ENCODE results near the gene MAP4.

MAP4 gene

GRCh38 chr3:47856669-47857068 is 159.5 kb downstream of the MAP4 start:
- Histone ChIP-seq H3K27ac (ENCODE audit: low read depth in 2 of 2, low read length in 2 of 2) (no peak overlapping the region), H3K27me3 (ENCODE audit: control insufficient read depth in 2 of 2, insufficient read depth in 2 of 2, low read length in 2 of 2) (no peaks in the 10 kb centered on the region), H3K4me3 (ENCODE audit: low read length in 2 of 2) (no peak overlapping the region), H3K36me3 (ENCODE audit: control insufficient read depth in 2 of 2, insufficient read depth in 2 of 2, low read length in 2 of 2) (peaks cover 47% of the 10 kb centered on the region in 2 donors), H3K4me1 (ENCODE audit: control insufficient read depth in 2 of 2, insufficient read depth in 2 of 2, low read length in 2 of 2) (no peaks in the 10 kb centered on the region), H3K9ac (ENCODE audit: low read depth in 1 of 2, low read length in 2 of 2) (no peak overlapping the region), H3K9me3 (ENCODE audit: control insufficient read depth in 2 of 2, low read length in 2 of 2) (no peaks in the 10 kb centered on the region)

DNA sequence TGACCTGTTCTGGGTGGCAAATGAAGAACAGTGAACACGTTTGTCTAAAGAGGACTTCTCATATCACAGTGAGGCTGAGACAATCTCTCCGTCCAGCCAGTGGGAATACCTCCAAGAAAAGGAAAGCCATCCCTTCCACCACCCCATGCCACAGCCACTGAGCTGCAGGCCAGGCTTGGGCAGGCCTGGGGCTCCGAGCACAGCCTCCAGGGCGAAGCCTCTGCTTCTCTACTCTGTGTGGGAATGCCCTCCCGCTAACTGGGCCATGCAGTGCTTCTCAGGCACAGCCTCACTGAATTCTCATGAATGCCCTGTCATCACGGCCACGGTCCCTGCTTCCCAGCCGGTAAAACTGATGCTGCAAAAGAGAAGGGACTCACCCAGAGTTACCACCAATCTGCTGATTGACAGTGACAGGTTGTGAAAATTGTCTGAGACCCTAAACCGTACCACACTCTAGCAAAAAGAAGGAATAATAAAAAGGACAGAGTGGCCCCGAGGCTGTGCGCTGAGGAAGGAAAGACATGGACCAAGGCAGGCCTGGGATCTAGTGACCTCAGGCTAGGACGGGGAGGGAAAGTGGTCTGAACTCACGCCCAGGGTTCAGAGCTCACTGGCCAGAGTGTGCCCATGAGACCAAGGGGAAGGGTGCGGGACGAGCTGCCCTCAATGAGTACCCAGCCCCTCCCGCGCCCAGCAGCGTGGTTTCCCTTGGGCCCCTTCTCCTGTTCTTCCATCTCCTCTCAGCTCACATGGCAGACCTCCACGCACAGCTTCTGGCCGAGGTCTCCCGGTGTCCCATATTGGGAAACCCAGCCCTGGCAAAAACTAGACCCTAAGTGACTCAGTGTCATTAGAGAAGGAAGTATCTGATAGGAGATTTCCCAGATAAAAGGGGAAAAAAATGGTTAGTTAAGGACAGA is 160.5 kb downstream of the MAP4 start:
- Histone ChIP-seq H3K36me3 (ENCODE audit: control insufficient read depth in 2 of 2, insufficient read depth in 2 of 2, low read length in 2 of 2) (peaks cover 51 to 55% of the 10 kb centered on the region in 2 donors), H3K4me3 (ENCODE audit: low read length in 2 of 2) (no peak overlapping the region), H3K9me3 (ENCODE audit: control insufficient read depth in 2 of 2, low read length in 2 of 2) (no peaks in the 10 kb centered on the region), H3K4me1 (ENCODE audit: control insufficient read depth in 2 of 2, insufficient read depth in 2 of 2, low read length in 2 of 2) (no peaks in the 10 kb centered on the region), H3K27ac (ENCODE audit: low read depth in 2 of 2, low read length in 2 of 2) (no peak overlapping the region), H3K9ac (ENCODE audit: low read depth in 1 of 2, low read length in 2 of 2) (no peak overlapping the region), H3K27me3 (ENCODE audit: control insufficient read depth in 2 of 2, insufficient read depth in 2 of 2, low read length in 2 of 2) (no peaks in the 10 kb centered on the region)

GRCh38 chr3:47854720-47855455 is 161.3 kb downstream of the MAP4 start:
- Histone ChIP-seq H3K27ac (ENCODE audit: low read depth in 2 of 2, low read length in 2 of 2) (no peak overlapping the region), H3K4me3 (ENCODE audit: low read length in 2 of 2) (no peak overlapping the region), H3K4me1 (ENCODE audit: control insufficient read depth in 2 of 2, insufficient read depth in 2 of 2, low read length in 2 of 2) (no peaks in the 10 kb centered on the region), H3K9me3 (ENCODE audit: control insufficient read depth in 2 of 2, low read length in 2 of 2) (no peaks in the 10 kb centered on the region), H3K9ac (ENCODE audit: low read depth in 1 of 2, low read length in 2 of 2) (no peak overlapping the region), H3K36me3 (ENCODE audit: control insufficient read depth in 2 of 2, insufficient read depth in 2 of 2, low read length in 2 of 2) (peaks cover 53% of the 10 kb centered on the region in 2 donors), H3K27me3 (ENCODE audit: control insufficient read depth in 2 of 2, insufficient read depth in 2 of 2, low read length in 2 of 2) (no peaks in the 10 kb centered on the region)

GRCh38 chr3:47854267-47854666 is 161.9 kb downstream of the MAP4 start:
- Histone ChIP-seq H3K36me3 (ENCODE audit: control insufficient read depth in 2 of 2, insufficient read depth in 2 of 2, low read length in 2 of 2) (peaks cover 55 to 56% of the 10 kb centered on the region in 2 donors), H3K27ac (ENCODE audit: low read depth in 2 of 2, low read length in 2 of 2) (no peak overlapping the region), H3K27me3 (ENCODE audit: control insufficient read depth in 2 of 2, insufficient read depth in 2 of 2, low read length in 2 of 2) (no peaks in the 10 kb centered on the region), H3K4me3 (ENCODE audit: low read length in 2 of 2) (no peak overlapping the region), H3K9me3 (ENCODE audit: control insufficient read depth in 2 of 2, low read length in 2 of 2) (no peaks in the 10 kb centered on the region), H3K4me1 (ENCODE audit: control insufficient read depth in 2 of 2, insufficient read depth in 2 of 2, low read length in 2 of 2) (no peaks in the 10 kb centered on the region), H3K9ac (ENCODE audit: low read depth in 1 of 2, low read length in 2 of 2) (no peak overlapping the region)

GRCh38 chr3:47852604-47853602 is 163.3 kb downstream of the MAP4 start:
- H3K9ac ChIP-seq (ENCODE audit: low read depth in 1 of 2, low read length in 2 of 2): no peak overlapping the region
- H3K27ac ChIP-seq (ENCODE audit: low read depth in 2 of 2, low read length in 2 of 2): no peak overlapping the region
- H3K4me3 ChIP-seq (ENCODE audit: low read length in 2 of 2): no peak overlapping the region
- peaks cover 66 to 67% of the 10 kb centered on the region in 2 donors for H3K36me3 ChIP-seq (ENCODE audit: control insufficient read depth in 2 of 2, insufficient read depth in 2 of 2, low read length in 2 of 2)
- no peaks in the 10 kb centered on the region for H3K9me3 ChIP-seq (ENCODE audit: control insufficient read depth in 2 of 2, low read length in 2 of 2)
- no peaks in the 10 kb centered on the region for H3K4me1 ChIP-seq (ENCODE audit: control insufficient read depth in 2 of 2, insufficient read depth in 2 of 2, low read length in 2 of 2)
- no peaks in the 10 kb centered on the region for H3K27me3 ChIP-seq (ENCODE audit: control insufficient read depth in 2 of 2, insufficient read depth in 2 of 2, low read length in 2 of 2)

- no peak overlapping the region for H3K9ac ChIP-seq (ENCODE audit: low read depth in 1 of 2, low read length in 2 of 2)
- H3K4me3 ChIP-seq (ENCODE audit: low read length in 2 of 2): no peak overlapping the region
- H3K36me3 ChIP-seq (ENCODE audit: control insufficient read depth in 2 of 2, insufficient read depth in 2 of 2, low read length in 2 of 2): peaks cover 70 to 72% of the 10 kb centered on the region in 2 donors
- H3K27ac ChIP-seq (ENCODE audit: low read depth in 2 of 2, low read length in 2 of 2): no peak overlapping the region
- H3K27me3 ChIP-seq (ENCODE audit: control insufficient read depth in 2 of 2, insufficient read depth in 2 of 2, low read length in 2 of 2): no peaks in the 10 kb centered on the region
- H3K9me3 ChIP-seq (ENCODE audit: control insufficient read depth in 2 of 2, low read length in 2 of 2): no peaks in the 10 kb centered on the region
- H3K4me1 ChIP-seq (ENCODE audit: control insufficient read depth in 2 of 2, insufficient read depth in 2 of 2, low read length in 2 of 2): no peaks in the 10 kb centered on the region
Measured at GRCh38 chr3:47851888-47852603, 164.2 kb downstream of the MAP4 start.

DNA sequence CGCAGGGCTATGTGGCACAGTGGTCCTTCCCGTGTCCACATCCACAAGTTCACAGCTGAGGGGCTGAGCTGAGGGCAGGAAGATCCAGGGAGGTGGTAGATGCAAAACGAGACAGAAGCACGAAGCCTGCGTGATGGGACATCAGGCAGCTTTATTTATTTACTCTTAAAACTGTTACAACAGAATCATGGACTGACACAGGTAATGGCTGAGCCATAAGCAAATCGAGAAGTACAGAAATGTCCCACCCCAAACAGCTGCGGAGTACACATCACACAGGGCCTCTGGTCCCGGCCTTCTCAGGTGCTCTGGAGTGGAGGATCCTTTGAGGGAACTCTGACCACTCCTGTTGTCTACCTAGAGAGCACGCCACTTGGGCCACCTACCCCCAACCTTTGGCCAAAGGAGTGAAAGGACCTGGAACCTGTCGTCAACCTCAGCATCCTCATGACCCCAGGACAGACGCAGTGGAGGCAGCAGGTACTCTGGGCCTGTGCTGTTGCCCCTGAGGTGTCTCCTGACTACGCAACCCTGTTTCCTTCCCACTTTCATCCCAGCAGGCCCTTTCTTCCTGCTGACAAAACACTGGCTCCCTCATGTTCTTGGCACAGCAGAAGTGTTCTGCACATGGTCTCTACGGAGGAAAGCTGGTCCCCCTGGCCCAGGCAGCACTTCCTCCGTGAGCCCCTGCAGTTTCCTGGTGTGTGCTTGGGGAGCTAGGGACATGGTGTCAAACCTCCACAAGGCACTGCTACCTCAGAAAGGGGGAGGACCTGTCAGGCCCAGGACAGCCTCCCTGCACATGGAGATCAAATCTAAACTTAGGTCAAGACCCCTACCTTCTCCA is 165.4 kb downstream of the MAP4 start:
- Histone ChIP-seq H3K4me1 (ENCODE audit: control insufficient read depth in 2 of 2, insufficient read depth in 2 of 2, low read length in 2 of 2) (no peaks in the 10 kb centered on the region), H3K9ac (ENCODE audit: low read depth in 1 of 2, low read length in 2 of 2) (no peak overlapping the region), H3K9me3 (ENCODE audit: control insufficient read depth in 2 of 2, low read length in 2 of 2) (no peaks in the 10 kb centered on the region), H3K27me3 (ENCODE audit: control insufficient read depth in 2 of 2, insufficient read depth in 2 of 2, low read length in 2 of 2) (no peaks in the 10 kb centered on the region), H3K36me3 (ENCODE audit: control insufficient read depth in 2 of 2, insufficient read depth in 2 of 2, low read length in 2 of 2) (peaks cover 74 to 76% of the 10 kb centered on the region in 2 donors), H3K4me3 (ENCODE audit: low read length in 2 of 2) (no peak overlapping the region), H3K27ac (ENCODE audit: low read depth in 2 of 2, low read length in 2 of 2) (no peak overlapping the region)

- Histone ChIP-seq H3K9ac (ENCODE audit: low read depth in 1 of 2, low read length in 2 of 2) (no peak overlapping the region), H3K27ac (ENCODE audit: low read depth in 2 of 2, low read length in 2 of 2) (no peak overlapping the region), H3K27me3 (ENCODE audit: control insufficient read depth in 2 of 2, insufficient read depth in 2 of 2, low read length in 2 of 2) (no peaks in the 10 kb centered on the region), H3K9me3 (ENCODE audit: control insufficient read depth in 2 of 2, low read length in 2 of 2) (no peaks in the 10 kb centered on the region), H3K4me3 (ENCODE audit: low read length in 2 of 2) (no peak overlapping the region), H3K4me1 (ENCODE audit: control insufficient read depth in 2 of 2, insufficient read depth in 2 of 2, low read length in 2 of 2) (no peaks in the 10 kb centered on the region), H3K36me3 (ENCODE audit: control insufficient read depth in 2 of 2, insufficient read depth in 2 of 2, low read length in 2 of 2) (peaks cover 72 to 73% of the 10 kb centered on the region in 2 donors)
Measured at GRCh38 chr3:47849699-47850563, 166.3 kb downstream of the MAP4 start.

All from mucosa of rectum (tissue), 2 donors.